HG03095 (cell line): ENCODE measurements around the gene TCEAL7.
A peak's percentile ranks its signal among the peaks of the same experiment; 100 is the strongest.
"Not testable (repeated sequence)": the region's sequence is repeated elsewhere in the genome, so short reads cannot be mapped to it uniquely, and the experiment has no call there.

Source experiments
- ATAC-seq: cut with Tn5 transposase; IDR thresholded peaks from one replicate; pipeline ENCODE4 v1.9.1; 2021; ENCODE audit warnings: moderate library complexity; ENCODE audit not compliant: unreplicated experiment

Gene TCEAL7

GRCh38 chrX:103329991-103330390, at the start of gene TCEAL7:
TCEAL7 (plus strand) TSS chrX:103330239; CDS start chrX:103331404, 1,165 bp downstream.
- no peak for ATAC-seq

GRCh38 chrX:103293118-103293517, 36.9 kb upstream of the TCEAL7 start:
- ATAC-seq = no peak

- no peak for ATAC-seq
These were observed 25.3 kb upstream of the TCEAL7 start for GRCh38 chrX:103304705-103305104.

GRCh38 chrX:103305666-103306065, 24.4 kb upstream of the TCEAL7 start:
- not testable (repeated sequence) for ATAC-seq

- ATAC-seq = no peak
These were observed 20.0 kb upstream of the TCEAL7 start for GRCh38 chrX:103309860-103310554.

- ATAC-seq = peak; percentile 93
These were observed 19.3 kb upstream of the TCEAL7 start, which contains the start of gene BEX2 for GRCh38 chrX:103310555-103311398. BEX2 (minus strand) TSS chrX:103310990; CDS start chrX:103309976, 1,014 bp downstream.

- no peak for ATAC-seq
These were observed 18.6 kb upstream of the TCEAL7 start for GRCh38 chrX:103311399-103311780.

- no peak for ATAC-seq
These were observed 746 bp downstream of the TCEAL7 start for GRCh38 chrX:103330681-103331288.

- no peak for ATAC-seq
These were observed 8.6 kb downstream of the TCEAL7 start for GRCh38 chrX:103338663-103339062.

GRCh38 chrX:103343105-103343504, 13.1 kb downstream of the TCEAL7 start:
- ATAC-seq = no peak

- no peak for ATAC-seq
These were observed 14.6 kb downstream of the TCEAL7 start for GRCh38 chrX:103344606-103345005.

GRCh38 chrX:103347682-103348397, 17.8 kb downstream of the TCEAL7 start:
- ATAC-seq = no peak

- ATAC-seq = no peak
These were observed 26.2 kb downstream of the TCEAL7 start, which contains the start of gene TCEAL9 for GRCh38 chrX:103356130-103356798. TCEAL9 (plus strand) TSS chrX:103356506; CDS start chrX:103357685, 1,179 bp downstream.

- no peak for ATAC-seq
These were observed 26.8 kb downstream of the TCEAL7 start for GRCh38 chrX:103356858-103357257.

GRCh38 chrX:103357871-103358270, 27.8 kb downstream of the TCEAL7 start:
- ATAC-seq = no peak

GRCh38 chrX:103359605-103360004, 29.6 kb downstream of the TCEAL7 start:
- ATAC-seq = not testable (repeated sequence)

- no peak for ATAC-seq
These were observed 30.1 kb downstream of the TCEAL7 start for GRCh38 chrX:103360092-103360491.

- ATAC-seq = no peak
These were observed 30.9 kb downstream of the TCEAL7 start for GRCh38 chrX:103360916-103361315.

GRCh38 chrX:103361798-103362197, 31.8 kb downstream of the TCEAL7 start:
- no peak for ATAC-seq

- no peak for ATAC-seq
These were observed 32.4 kb downstream of the TCEAL7 start for GRCh38 chrX:103362474-103362873.
